K562 (cell line): ENCODE results near the gene EXT2. TPM values are rescaled to one million over a fixed set of nuclear protein-coding genes. Genes with fewer than 3 reads are reported as not detected.

Experiments used
- ATAC-seq: fragments of 200-7000 bp; cut with Tn5 transposase; 3 replicates; pipeline ENCODE4 v1.9.1; 2020; ENCODE audit warnings: moderate library complexity
- BruUV-seq: library from RNA; stranded (reverse); fragments of 400-500 nt; replicated peaks from 2 replicates; lab custom pipeline; 2021; lab: Mats Ljungman, UMichigan
- CTCF ChIA-PET: fragments of 300-600 bp; formaldehyde crosslinking; extraction: SDS; loops from one replicate; lab custom pipeline; 2021; ENCODE audit warnings: low intra/inter-chr PET ratio; lab: Yijun Ruan, JAX
- POLR2A ChIA-PET: fragments of 300-600, 350-650 bp; sonication (Branson Sonifier 250); formaldehyde crosslinking; extraction: SDS; loops from one replicate; lab custom pipeline; 2021; ENCODE audit warnings: antibody characterized with exemption, inconsistent platforms; lab: Yijun Ruan, JAX
- DNase-seq, 4 experiments: peaks; one replicate each; pipeline versions ENCODE4 v3.0.0 to v3.0.0-alpha.2; 2011 to 2018; ENCODE audit warnings: low spot score in 3 of 4, mixed read lengths in 3 of 4; ENCODE audit errors: extremely low read depth in 1 of 4
- FAIRE-seq: peaks from 2 replicates; lab custom pipeline; 2011; peaks lifted over from hg19 to GRCh38; lab: Jason Lieb, UNC
- H2AFZ ChIP-seq: 2 replicates; pipeline ENCODE4 v1.6.0; 2011; ENCODE audit warnings: low read depth, low read length, control low read depth, inconsistent platforms
- H3K27ac ChIP-seq: fragments of 200-600 bp; 3 replicates; pipeline ENCODE4 v1.8.0; 2011; ENCODE audit warnings: low read depth, mild to moderate bottlenecking, control low read depth, inconsistent platforms, low read length, moderate library complexity, mixed read lengths; ENCODE audit errors: extremely low read depth
- H3K27me3 ChIP-seq, 2 experiments: fragments of 300-600 bp in 1 of 2; 2 replicates in 1 of 2; 3 replicates in 1 of 2; pipeline versions ENCODE4 v1.6.0 to v1.8.0; 2011; ENCODE audit warnings: inconsistent platforms in 2 of 2, low read length in 2 of 2, mild to moderate bottlenecking in 1 of 2, mixed read lengths in 1 of 2, moderate library complexity in 1 of 2; ENCODE audit not compliant: control insufficient read depth in 2 of 2, insufficient read depth in 2 of 2
- H3K36me3 ChIP-seq: fragments of 300-600 bp; 3 replicates; pipeline ENCODE4 v1.8.0; 2011; ENCODE audit warnings: mild to moderate bottlenecking, low read length, inconsistent platforms; ENCODE audit not compliant: control insufficient read depth, insufficient read depth
- H3K4me1 ChIP-seq, 2 experiments: fragments of 200-600 bp in 1 of 2; replicated peaks in 1 of 2; 2 replicates in 1 of 2; 3 replicates in 1 of 2; pipeline versions ENCODE4 v1.5.1 to v1.8.0; 2011; ENCODE audit warnings: inconsistent platforms in 2 of 2, low read length in 2 of 2, mild to moderate bottlenecking in 1 of 2, mixed read lengths in 1 of 2, moderate library complexity in 1 of 2; ENCODE audit not compliant: control insufficient read depth in 2 of 2, insufficient read depth in 2 of 2
- H3K4me2 ChIP-seq: 2 replicates; pipeline ENCODE4 v1.6.1; 2011; ENCODE audit warnings: low read length, control low read depth, inconsistent platforms, mixed read lengths; ENCODE audit not compliant: insufficient read depth
- H3K4me3 ChIP-seq: fragments of 200-600 bp; sonication (generic), shearing (Covaris generic); 2 replicates; pipeline ENCODE4 v1.5.1; 2016; ENCODE audit warnings: control low read depth, inconsistent platforms
- H3K79me2 ChIP-seq: fragments of 200-600 bp; 3 replicates; pipeline ENCODE4 v1.8.0; 2011; ENCODE audit warnings: low read length, inconsistent platforms; ENCODE audit not compliant: control insufficient read depth, insufficient read depth
- H3K9ac ChIP-seq, 2 experiments: 2 replicates each; pipeline versions ENCODE4 v1.6.0 to v1.6.1; 2011; ENCODE audit warnings: low read depth in 2 of 2, low read length in 2 of 2, control low read depth in 1 of 2, inconsistent platforms in 1 of 2, mild to moderate bottlenecking in 1 of 2, mixed read lengths in 1 of 2; ENCODE audit not compliant: insufficient read depth in 1 of 2
- H3K9me1 ChIP-seq: one replicate; pipeline ENCODE4 v1.6.0; 2011; ENCODE audit warnings: inconsistent platforms, mild to moderate bottlenecking, low read length, moderate library complexity; ENCODE audit not compliant: control insufficient read depth, insufficient read depth
- H3K9me3 ChIP-seq: replicated peaks from 2 replicates; pipeline ENCODE4 v1.5.1; 2011; ENCODE audit warnings: low read depth, low read length, inconsistent platforms; ENCODE audit not compliant: control insufficient read depth, insufficient read depth
- H4K20me1 ChIP-seq: replicated peaks from 2 replicates; pipeline ENCODE4 v1.6.1; 2011; ENCODE audit warnings: low read length, inconsistent platforms, mixed read lengths; ENCODE audit not compliant: control insufficient read depth, insufficient read depth
- BCL6 ChIP-seq: fragments of 250-450 bp; sonication (Bioruptor Pico); IDR thresholded peaks from 2 replicates; pipeline ENCODE4 v1.4.0; 2020
- CBFA2T3 ChIP-seq: fragments of 450-650 bp; IDR thresholded peaks from 2 replicates; pipeline ENCODE4 v1.6.1; 2017
- FOSL1 ChIP-seq: fragments of 200-800 bp; sonication (Bioruptor generic); conservative IDR thresholded peaks from 2 replicates; pipeline ENCODE4 v1.6.1; 2016; ENCODE audit warnings: missing genetic modification characterization, missing compliant biosample characterization
- FOXP4 ChIP-seq: sonication (generic); formaldehyde crosslinking; IDR thresholded peaks from 2 replicates; pipeline ENCODE4 v1.8.0; 2022; ENCODE audit warnings: mild to moderate bottlenecking, missing genetic modification reagents, borderline replicate concordance
- KLF13 ChIP-seq: fragments of 450-650 bp; IDR thresholded peaks from 2 replicates; pipeline ENCODE4 v1.6.1; 2016; ENCODE audit warnings: missing genetic modification characterization, low read depth, mild to moderate bottlenecking, missing compliant biosample characterization, moderate library complexity, borderline replicate concordance
- PKNOX1 ChIP-seq: fragments of 450-650 bp; IDR thresholded peaks from 2 replicates; pipeline ENCODE4 v1.6.1; 2016
- TEAD4 ChIP-seq, 2 experiments: sonication (generic) in 1 of 2; formaldehyde crosslinking in 1 of 2; IDR thresholded peaks; 2 replicates each; pipeline versions ENCODE4 v1.6.1 to v1.8.0; 2012 to 2022; ENCODE audit warnings: borderline replicate concordance in 1 of 2, inconsistent platforms in 1 of 2, low read length in 1 of 2, mild to moderate bottlenecking in 1 of 2, missing genetic modification reagents in 1 of 2
- ZBTB49 ChIP-seq: sonication (generic); formaldehyde crosslinking; IDR thresholded peaks from 2 replicates; pipeline ENCODE4 v1.8.0; 2022; ENCODE audit warnings: missing genetic modification reagents, mild to moderate bottlenecking, borderline replicate concordance
- ZKSCAN1 ChIP-seq: fragments of 150-350 bp; IDR thresholded peaks from 2 replicates; pipeline ENCODE4 v1.6.1; 2016; ENCODE audit warnings: low read depth, low read length
- ZNF274 ChIP-seq: IDR thresholded peaks from 2 replicates; pipeline ENCODE4 v1.6.1; 2011; ENCODE audit warnings: low read depth, mild to moderate bottlenecking, low read length, moderate library complexity, borderline replicate concordance
- WGBS: fragments of 100-300 bp; shearing (Covaris generic); methylation state at CpG from one replicate; pipeline ENCODE4 v1.1.6; 2016; ENCODE audit warnings: low coverage, mixed read lengths; ENCODE audit not compliant: insufficient coverage; ENCODE audit errors: missing lambda C conversion rate; 5-methylcytosine and 5-hydroxymethylcytosine counted together
- in situ Hi-C: fragments of 300-500 bp; cut with MboI; formaldehyde crosslinking; loops from 4 replicates; pipeline ENCODE4 v1.15.0; 2018; ENCODE audit warnings: inconsistent platforms, mixed read lengths
- intact Hi-C: fragments of 100-400 bp; cut with micrococcal nuclease; formaldehyde crosslinking; loops from 2 replicates; pipeline ENCODE4 v1.14.2; 2022
- polyA plus RNA-seq, 8 experiments: library from polyadenylated mRNA; depleted of rRNA in 4 of 8; stranded (reverse) in 5 of 8; unstranded in 3 of 8; fragments of >200 nt; fragmentation: Nextera tagmentation in 2 of 8; fragmentation: Illumina TruSeq in 1 of 8; extraction: Ambion mirVana in 2 of 8; extraction: Trizol in 1 of 8; gene quantifications; 2 replicates each; pipeline versions ENCODE4 v1.2.1 to v1.2.3, GENCODE V29; 2011 to 2014; ENCODE audit warnings: inconsistent platforms in 1 of 8, missing spikeins in 1 of 8
- total RNA-seq, 7 experiments: library from RNA; depleted of rRNA in 6 of 7; stranded (reverse); fragments of >200 nt in 6 of 7; fragmentation: Illumina TruSeq in 2 of 7; extraction: Trizol in 2 of 7; gene quantifications; 2 replicates each; pipeline versions ENCODE4 v1.2.1 to v1.2.3, GENCODE V29; 2011 to 2021; ENCODE audit warnings: low replicate concordance in 1 of 7

Gene EXT2
- total and polyA plus RNA-seq, 9 of the 15 experiments (the other 6 are each of a cell fraction or from before 2014, with no cell fraction given) = 7.5 to 52.1 (median 38.1) TPM

- TF ChIP-seq FOXP4 (CRISPR knock-in tag) = no peak
- no peak for TF ChIP-seq ZNF274
- TF ChIP-seq FOSL1 = peak; percentile 81
Observed at GRCh38 chr11:44066732-44067141, 28.7 kb upstream of the EXT2 start (continued).

GRCh38 chr11:44067266-44067665 lies 28.2 kb upstream of the EXT2 start:
- DNase-seq (peak in 2 of 4 experiments; percentile 64 to 68), FAIRE-seq (peak; percentile 61), ATAC-seq (peak; percentile 26)
- Histone ChIP-seq H4K20me1 (no peaks in the 10 kb centered on the region), H3K4me1 (peaks cover 10 to 22% of the 10 kb centered on the region in 2 experiments; a peak in 4 of 5 replicates), H3K27ac (peak overlapping the region; percentile 72), H3K4me3 (peak overlapping the region; percentile 55), H3K36me3 (peaks cover 28% of the 10 kb centered on the region), H3K27me3 (no peaks in the 10 kb centered on the region), H3K9ac (peak overlapping the region; percentile 72 to 94; a peak in 3 of 4 replicates), H3K9me3 (no peaks in the 10 kb centered on the region), H3K79me2 (peaks cover 16% of the 10 kb centered on the region; the same call in 2 of the 3 replicates), H2AFZ (peak overlapping the region; percentile 83), H3K4me2 (peak overlapping the region; percentile 82), H3K9me1 (no peaks in the 10 kb centered on the region)
- CTCF ChIA-PET = no interaction called here
- POLR2A ChIA-PET = interaction anchor here (0.6 to 1.4 kb wide), 2 partner anchors 9 to 158 kb away, joined by 3 read pairs; no protein-coding TSS in a partner anchor
- WGBS = 10% methylated on average over 5 of the region's 5 CpGs
- BruUV-seq = no TSS peak
- intact Hi-C loops = loop anchor here (10.0 kb wide), 1 partner anchor 122 kb away; the partner anchor contains the start of gene C11orf96
- in situ Hi-C loops = no loop called here
- TF ChIP-seq BCL6 (CRISPR knock-in tag) (no peak), KLF13 (tag) (no peak), PKNOX1 (0 out of 2 replicates have a peak, but pooled peaks have one; percentile 10), TEAD4 (IDR thresholded peaks at IDR 0.05; ENCODE audit: low read length) (0 out of 2 replicates have a peak, but pooled peaks have one; percentile 30), TEAD4 (CRISPR knock-in tag; IDR thresholded peaks at IDR 0.05; ENCODE audit: borderline replicate concordance) (no peak), ZKSCAN1 (peak; percentile 47; the same call in 1 of the 2 replicates), CBFA2T3 (peak; percentile 49), ZBTB49 (CRISPR knock-in tag) (0 out of 2 replicates have a peak, but pooled peaks have one; percentile 30)
